ENCODE data around the gene CDH20.

Gene CDH20

GRCh38 chr18:61379827-61380226 is 46.6 kb downstream of the CDH20 start:
- DNase-seq (ENCODE audit: low read depth): no peak
- TF ChIP-seq POLR2A (IDR thresholded peaks at IDR 0.05; ENCODE audit: extremely low read depth, insufficient read length) (no peak), MYC (IDR thresholded peaks at IDR 0.05; ENCODE audit: low read depth, low read length) (no peak), MAX (IDR thresholded peaks at IDR 0.05; ENCODE audit: low read depth, low read length) (no peak), CTCF (IDR thresholded peaks at IDR 0.05; ENCODE audit: low read depth, low read length) (no peak)
- no peak overlapping the region for H3K4me3 ChIP-seq (ENCODE audit: low read depth, low read length)

- no peak for DNase-seq (ENCODE audit: low read depth)
- no peak overlapping the region for H3K4me3 ChIP-seq (ENCODE audit: low read depth, low read length)
- TF ChIP-seq MYC (IDR thresholded peaks at IDR 0.05; ENCODE audit: low read depth, low read length) (no peak), MAX (IDR thresholded peaks at IDR 0.05; ENCODE audit: low read depth, low read length) (no peak), CTCF (IDR thresholded peaks at IDR 0.05; ENCODE audit: low read depth, low read length) (no peak), POLR2A (IDR thresholded peaks at IDR 0.05; ENCODE audit: extremely low read depth, insufficient read length) (no peak)
These were observed 54.8 kb downstream of the CDH20 start for GRCh38 chr18:61388010-61388409.

GRCh38 chr18:61394983-61395382 is 61.8 kb downstream of the CDH20 start:
- no peak for DNase-seq (ENCODE audit: low read depth)
- no peak overlapping the region for H3K4me3 ChIP-seq (ENCODE audit: low read depth, low read length)
- TF ChIP-seq CTCF (IDR thresholded peaks at IDR 0.05; ENCODE audit: low read depth, low read length): no peak

GRCh38 chr18:61397222-61397621 is 64.0 kb downstream of the CDH20 start:
- no peak for TF ChIP-seq CTCF (IDR thresholded peaks at IDR 0.05; ENCODE audit: low read depth, low read length)
- TF ChIP-seq MYC (IDR thresholded peaks at IDR 0.05; ENCODE audit: low read depth, low read length): no peak
- no peak for TF ChIP-seq MAX (IDR thresholded peaks at IDR 0.05; ENCODE audit: low read depth, low read length)
- TF ChIP-seq POLR2A (IDR thresholded peaks at IDR 0.05; ENCODE audit: extremely low read depth, insufficient read length): no peak
- no peak for DNase-seq (ENCODE audit: low read depth)
- no peak overlapping the region for H3K4me3 ChIP-seq (ENCODE audit: low read depth, low read length)

GRCh38 chr18:61398961-61399705 is 65.9 kb downstream of the CDH20 start:
- DNase-seq (ENCODE audit: low read depth): no peak
- no peak overlapping the region for H3K4me3 ChIP-seq (ENCODE audit: low read depth, low read length)
- no peak for TF ChIP-seq MAX (IDR thresholded peaks at IDR 0.05; ENCODE audit: low read depth, low read length)
- no peak for TF ChIP-seq MYC (IDR thresholded peaks at IDR 0.05; ENCODE audit: low read depth, low read length)
- no peak for TF ChIP-seq CTCF (IDR thresholded peaks at IDR 0.05; ENCODE audit: low read depth, low read length)
